ENCODE measurements around the gene RPS15. TPM values are rescaled to one million over a fixed set of nuclear protein-coding genes. Genes with fewer than 3 reads are reported as not detected.

The RPS15 gene
- total and polyA plus RNA-seq, 2 of the 13 experiments (the other 11 are each of a cell fraction or from before 2014, with no cell fraction given): 695 to 1,411 TPM

DNA sequence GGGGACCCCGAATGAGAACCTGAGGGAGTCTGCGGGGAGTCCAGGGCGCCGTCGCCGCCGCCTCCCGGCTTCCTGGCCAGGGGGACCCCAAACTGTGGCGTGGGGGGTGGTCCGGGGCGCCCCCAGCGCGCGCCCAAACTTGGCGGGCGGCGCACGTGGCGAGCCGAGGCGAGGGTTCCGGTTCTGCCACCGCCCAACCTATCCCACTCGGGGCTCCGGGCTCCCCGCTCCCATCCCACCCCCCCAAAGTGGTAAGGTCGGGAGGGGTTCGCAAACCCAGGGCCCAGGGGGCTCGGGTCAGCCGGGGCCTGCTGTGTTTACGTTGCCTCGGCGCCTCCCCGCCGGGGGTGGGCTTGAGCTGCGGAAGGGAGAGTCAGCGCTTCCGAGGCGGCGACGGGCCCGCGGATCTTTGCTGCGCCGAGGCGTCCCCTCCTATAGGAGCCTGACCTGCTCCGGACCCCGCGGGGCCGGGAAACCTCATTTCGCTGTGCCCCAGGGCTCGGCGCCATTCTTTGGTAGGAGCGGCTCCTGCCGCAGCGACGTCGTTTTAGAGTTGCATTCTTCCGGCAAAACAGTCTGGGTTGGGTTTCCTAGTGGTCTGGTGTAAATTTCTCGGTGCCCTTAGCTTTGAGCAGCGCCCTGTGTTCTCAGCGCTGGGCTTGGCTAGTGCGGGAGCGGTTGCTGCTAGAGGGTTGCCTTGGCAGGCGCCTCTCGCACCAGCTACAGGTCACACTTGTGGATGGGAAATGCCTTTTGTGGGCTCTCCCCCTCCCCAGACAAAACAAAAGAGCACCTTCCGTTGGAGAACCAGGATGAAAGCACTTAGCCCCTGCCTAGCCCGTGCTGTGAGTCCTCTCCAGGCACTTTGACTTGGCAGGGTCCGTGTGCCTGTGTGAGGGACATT lies 29.6 kb upstream of the RPS15 start (continued):
- TF ChIP-seq, protein P1, sequence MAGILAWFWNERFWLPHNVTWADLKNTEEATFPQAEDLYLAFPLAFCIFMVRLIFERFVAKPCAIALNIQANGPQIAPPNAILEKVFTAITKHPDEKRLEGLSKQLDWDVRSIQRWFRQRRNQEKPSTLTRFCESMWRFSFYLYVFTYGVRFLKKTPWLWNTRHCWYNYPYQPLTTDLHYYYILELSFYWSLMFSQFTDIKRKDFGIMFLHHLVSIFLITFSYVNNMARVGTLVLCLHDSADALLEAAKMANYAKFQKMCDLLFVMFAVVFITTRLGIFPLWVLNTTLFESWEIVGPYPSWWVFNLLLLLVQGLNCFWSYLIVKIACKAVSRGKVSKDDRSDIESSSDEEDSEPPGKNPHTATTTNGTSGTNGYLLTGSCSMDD (CRISPR knock-in tag; IDR thresholded peaks at IDR 0.05): no peak
- TF ChIP-seq, protein P2, sequence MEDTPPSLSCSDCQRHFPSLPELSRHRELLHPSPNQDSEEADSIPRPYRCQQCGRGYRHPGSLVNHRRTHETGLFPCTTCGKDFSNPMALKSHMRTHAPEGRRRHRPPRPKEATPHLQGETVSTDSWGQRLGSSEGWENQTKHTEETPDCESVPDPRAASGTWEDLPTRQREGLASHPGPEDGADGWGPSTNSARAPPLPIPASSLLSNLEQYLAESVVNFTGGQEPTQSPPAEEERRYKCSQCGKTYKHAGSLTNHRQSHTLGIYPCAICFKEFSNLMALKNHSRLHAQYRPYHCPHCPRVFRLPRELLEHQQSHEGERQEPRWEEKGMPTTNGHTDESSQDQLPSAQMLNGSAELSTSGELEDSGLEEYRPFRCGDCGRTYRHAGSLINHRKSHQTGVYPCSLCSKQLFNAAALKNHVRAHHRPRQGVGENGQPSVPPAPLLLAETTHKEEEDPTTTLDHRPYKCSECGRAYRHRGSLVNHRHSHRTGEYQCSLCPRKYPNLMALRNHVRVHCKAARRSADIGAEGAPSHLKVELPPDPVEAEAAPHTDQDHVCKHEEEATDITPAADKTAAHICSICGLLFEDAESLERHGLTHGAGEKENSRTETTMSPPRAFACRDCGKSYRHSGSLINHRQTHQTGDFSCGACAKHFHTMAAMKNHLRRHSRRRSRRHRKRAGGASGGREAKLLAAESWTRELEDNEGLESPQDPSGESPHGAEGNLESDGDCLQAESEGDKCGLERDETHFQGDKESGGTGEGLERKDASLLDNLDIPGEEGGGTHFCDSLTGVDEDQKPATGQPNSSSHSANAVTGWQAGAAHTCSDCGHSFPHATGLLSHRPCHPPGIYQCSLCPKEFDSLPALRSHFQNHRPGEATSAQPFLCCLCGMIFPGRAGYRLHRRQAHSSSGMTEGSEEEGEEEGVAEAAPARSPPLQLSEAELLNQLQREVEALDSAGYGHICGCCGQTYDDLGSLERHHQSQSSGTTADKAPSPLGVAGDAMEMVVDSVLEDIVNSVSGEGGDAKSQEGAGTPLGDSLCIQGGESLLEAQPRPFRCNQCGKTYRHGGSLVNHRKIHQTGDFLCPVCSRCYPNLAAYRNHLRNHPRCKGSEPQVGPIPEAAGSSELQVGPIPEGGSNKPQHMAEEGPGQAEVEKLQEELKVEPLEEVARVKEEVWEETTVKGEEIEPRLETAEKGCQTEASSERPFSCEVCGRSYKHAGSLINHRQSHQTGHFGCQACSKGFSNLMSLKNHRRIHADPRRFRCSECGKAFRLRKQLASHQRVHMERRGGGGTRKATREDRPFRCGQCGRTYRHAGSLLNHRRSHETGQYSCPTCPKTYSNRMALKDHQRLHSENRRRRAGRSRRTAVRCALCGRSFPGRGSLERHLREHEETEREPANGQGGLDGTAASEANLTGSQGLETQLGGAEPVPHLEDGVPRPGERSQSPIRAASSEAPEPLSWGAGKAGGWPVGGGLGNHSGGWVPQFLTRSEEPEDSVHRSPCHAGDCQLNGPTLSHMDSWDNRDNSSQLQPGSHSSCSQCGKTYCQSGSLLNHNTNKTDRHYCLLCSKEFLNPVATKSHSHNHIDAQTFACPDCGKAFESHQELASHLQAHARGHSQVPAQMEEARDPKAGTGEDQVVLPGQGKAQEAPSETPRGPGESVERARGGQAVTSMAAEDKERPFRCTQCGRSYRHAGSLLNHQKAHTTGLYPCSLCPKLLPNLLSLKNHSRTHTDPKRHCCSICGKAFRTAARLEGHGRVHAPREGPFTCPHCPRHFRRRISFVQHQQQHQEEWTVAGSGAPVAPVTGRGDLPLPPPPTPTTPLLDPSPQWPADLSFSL (CRISPR knock-in tag; IDR thresholded peaks at IDR 0.05): no peak
- TF ChIP-seq, protein P3, sequence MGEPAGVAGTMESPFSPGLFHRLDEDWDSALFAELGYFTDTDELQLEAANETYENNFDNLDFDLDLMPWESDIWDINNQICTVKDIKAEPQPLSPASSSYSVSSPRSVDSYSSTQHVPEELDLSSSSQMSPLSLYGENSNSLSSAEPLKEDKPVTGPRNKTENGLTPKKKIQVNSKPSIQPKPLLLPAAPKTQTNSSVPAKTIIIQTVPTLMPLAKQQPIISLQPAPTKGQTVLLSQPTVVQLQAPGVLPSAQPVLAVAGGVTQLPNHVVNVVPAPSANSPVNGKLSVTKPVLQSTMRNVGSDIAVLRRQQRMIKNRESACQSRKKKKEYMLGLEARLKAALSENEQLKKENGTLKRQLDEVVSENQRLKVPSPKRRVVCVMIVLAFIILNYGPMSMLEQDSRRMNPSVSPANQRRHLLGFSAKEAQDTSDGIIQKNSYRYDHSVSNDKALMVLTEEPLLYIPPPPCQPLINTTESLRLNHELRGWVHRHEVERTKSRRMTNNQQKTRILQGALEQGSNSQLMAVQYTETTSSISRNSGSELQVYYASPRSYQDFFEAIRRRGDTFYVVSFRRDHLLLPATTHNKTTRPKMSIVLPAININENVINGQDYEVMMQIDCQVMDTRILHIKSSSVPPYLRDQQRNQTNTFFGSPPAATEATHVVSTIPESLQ (CRISPR knock-in tag; conservative IDR thresholded peaks at IDR 0.05): no peak
- no peak for TF ChIP-seq HCFC1 (IDR thresholded peaks at IDR 0.05; ENCODE audit: low read depth, low read length)
- 0 out of 2 replicates have a peak, but pooled peaks have one; percentile 7 for TF ChIP-seq ZNF44 (CRISPR knock-in tag; IDR thresholded peaks at IDR 0.05)
- TF ChIP-seq MED1 (CRISPR knock-in tag; IDR thresholded peaks at IDR 0.05): 0 out of 2 replicates have a peak, but pooled peaks have one; percentile 9
- TF ChIP-seq, protein P4, sequence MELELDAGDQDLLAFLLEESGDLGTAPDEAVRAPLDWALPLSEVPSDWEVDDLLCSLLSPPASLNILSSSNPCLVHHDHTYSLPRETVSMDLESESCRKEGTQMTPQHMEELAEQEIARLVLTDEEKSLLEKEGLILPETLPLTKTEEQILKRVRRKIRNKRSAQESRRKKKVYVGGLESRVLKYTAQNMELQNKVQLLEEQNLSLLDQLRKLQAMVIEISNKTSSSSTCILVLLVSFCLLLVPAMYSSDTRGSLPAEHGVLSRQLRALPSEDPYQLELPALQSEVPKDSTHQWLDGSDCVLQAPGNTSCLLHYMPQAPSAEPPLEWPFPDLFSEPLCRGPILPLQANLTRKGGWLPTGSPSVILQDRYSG (CRISPR knock-in tag; IDR thresholded peaks at IDR 0.05): no peak
- no peak for TF ChIP-seq ZFAT (CRISPR knock-in tag; conservative IDR thresholded peaks at IDR 0.05)
- TF ChIP-seq, protein P5, sequence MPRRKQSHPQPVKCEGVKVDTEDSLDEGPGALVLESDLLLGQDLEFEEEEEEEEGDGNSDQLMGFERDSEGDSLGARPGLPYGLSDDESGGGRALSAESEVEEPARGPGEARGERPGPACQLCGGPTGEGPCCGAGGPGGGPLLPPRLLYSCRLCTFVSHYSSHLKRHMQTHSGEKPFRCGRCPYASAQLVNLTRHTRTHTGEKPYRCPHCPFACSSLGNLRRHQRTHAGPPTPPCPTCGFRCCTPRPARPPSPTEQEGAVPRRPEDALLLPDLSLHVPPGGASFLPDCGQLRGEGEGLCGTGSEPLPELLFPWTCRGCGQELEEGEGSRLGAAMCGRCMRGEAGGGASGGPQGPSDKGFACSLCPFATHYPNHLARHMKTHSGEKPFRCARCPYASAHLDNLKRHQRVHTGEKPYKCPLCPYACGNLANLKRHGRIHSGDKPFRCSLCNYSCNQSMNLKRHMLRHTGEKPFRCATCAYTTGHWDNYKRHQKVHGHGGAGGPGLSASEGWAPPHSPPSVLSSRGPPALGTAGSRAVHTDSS (CRISPR knock-in tag; conservative IDR thresholded peaks at IDR 0.05): no peak
- TF ChIP-seq, protein P6, sequence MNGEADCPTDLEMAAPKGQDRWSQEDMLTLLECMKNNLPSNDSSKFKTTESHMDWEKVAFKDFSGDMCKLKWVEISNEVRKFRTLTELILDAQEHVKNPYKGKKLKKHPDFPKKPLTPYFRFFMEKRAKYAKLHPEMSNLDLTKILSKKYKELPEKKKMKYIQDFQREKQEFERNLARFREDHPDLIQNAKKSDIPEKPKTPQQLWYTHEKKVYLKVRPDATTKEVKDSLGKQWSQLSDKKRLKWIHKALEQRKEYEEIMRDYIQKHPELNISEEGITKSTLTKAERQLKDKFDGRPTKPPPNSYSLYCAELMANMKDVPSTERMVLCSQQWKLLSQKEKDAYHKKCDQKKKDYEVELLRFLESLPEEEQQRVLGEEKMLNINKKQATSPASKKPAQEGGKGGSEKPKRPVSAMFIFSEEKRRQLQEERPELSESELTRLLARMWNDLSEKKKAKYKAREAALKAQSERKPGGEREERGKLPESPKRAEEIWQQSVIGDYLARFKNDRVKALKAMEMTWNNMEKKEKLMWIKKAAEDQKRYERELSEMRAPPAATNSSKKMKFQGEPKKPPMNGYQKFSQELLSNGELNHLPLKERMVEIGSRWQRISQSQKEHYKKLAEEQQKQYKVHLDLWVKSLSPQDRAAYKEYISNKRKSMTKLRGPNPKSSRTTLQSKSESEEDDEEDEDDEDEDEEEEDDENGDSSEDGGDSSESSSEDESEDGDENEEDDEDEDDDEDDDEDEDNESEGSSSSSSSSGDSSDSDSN (CRISPR knock-in tag; IDR thresholded peaks at IDR 0.05): peak; percentile 80
- no peak for TF ChIP-seq ZC3H13 (CRISPR knock-in tag; IDR thresholded peaks at IDR 0.05)
- no peak for TF ChIP-seq IKZF1 (IDR thresholded peaks at IDR 0.05)
- peak; percentile 50 for TF ChIP-seq ZFY (CRISPR knock-in tag; IDR thresholded peaks at IDR 0.05)
